H1 (cell line): ENCODE data around the gene DHRS3. TPM values are rescaled to one million over a fixed set of nuclear protein-coding genes. Genes with fewer than 3 reads are reported as not detected.
A peak's percentile ranks its signal among the peaks of the same experiment; 100 is the strongest.

Experiments used
- CTCF ChIA-PET: fragments of 300-600 bp; sonication (Branson Sonifier 250); formaldehyde crosslinking; loops from one replicate; lab custom pipeline; 2021; ENCODE audit not compliant: partially characterized antibody; lab: Charles Lee
- POLR2A ChIA-PET: fragments of 300-600 bp; sonication (Branson Sonifier 250); formaldehyde crosslinking; loops from one replicate; lab custom pipeline; 2021; ENCODE audit warnings: inconsistent platforms; ENCODE audit not compliant: partially characterized antibody; lab: Charles Lee
- DNase-seq, 2 experiments: peaks; one replicate each; pipeline versions ENCODE4 v3.0.0 to v3.0.0-alpha.2; 2010 to 2022; ENCODE audit warnings: low spot score in 2 of 2, low read depth in 1 of 2, mixed read lengths in 1 of 2
- FAIRE-seq: peaks from 2 replicates; lab custom pipeline; 2011; peaks lifted over from hg19 to GRCh38; lab: Jason Lieb, UNC
- H2AFZ ChIP-seq: 2 replicates; pipeline ENCODE4 v1.8.1; 2012; ENCODE audit warnings: low read length, inconsistent platforms
- H2AK5ac ChIP-seq: 2 replicates; pipeline ENCODE4 v1.6.1; 2013; ENCODE audit warnings: low read depth, low read length
- H2BK120ac ChIP-seq: replicated peaks from 2 replicates; pipeline ENCODE3; 2013; ENCODE audit warnings: low read depth, low read length, inconsistent platforms
- H2BK12ac ChIP-seq: 2 replicates; pipeline ENCODE4 v1.6.1; 2013; ENCODE audit warnings: low read depth, low read length
- H2BK15ac ChIP-seq: 2 replicates; pipeline ENCODE4 v1.6.1; 2013; ENCODE audit warnings: low read length
- H2BK20ac ChIP-seq: 2 replicates; pipeline ENCODE4 v1.6.1; 2013; ENCODE audit warnings: low read length
- H2BK5ac ChIP-seq: 2 replicates; pipeline ENCODE4 v1.6.1; 2013; ENCODE audit warnings: low read depth, low read length
- H3K14ac ChIP-seq: 2 replicates; pipeline ENCODE4 v1.6.1; 2013; ENCODE audit warnings: inconsistent platforms; ENCODE audit not compliant: insufficient read length
- H3K18ac ChIP-seq: 2 replicates; pipeline ENCODE4 v1.6.1; 2013; ENCODE audit warnings: low read length; ENCODE audit errors: extremely low read depth
- H3K23ac ChIP-seq: 2 replicates; pipeline ENCODE4 v1.6.1; 2013; ENCODE audit warnings: inconsistent platforms; ENCODE audit not compliant: insufficient read length
- H3K23me2 ChIP-seq: 2 replicates; pipeline ENCODE4 v1.6.1; 2013; ENCODE audit warnings: low read depth, low read length
- H3K27ac ChIP-seq: 2 replicates; pipeline ENCODE4 v1.6.1; 2011; ENCODE audit warnings: low read depth, low read length, inconsistent platforms
- H3K27me3 ChIP-seq, 4 experiments: replicated peaks in 1 of 4; 1 replicate in 1 of 4; 2 replicates in 3 of 4; pipeline versions ENCODE4 v1.6.1 to v1.8.1; 2011 to 2013; ENCODE audit warnings: low read length in 3 of 4, mild to moderate bottlenecking in 3 of 4, inconsistent platforms in 2 of 4, mixed read lengths in 2 of 4, moderate library complexity in 1 of 4; ENCODE audit not compliant: control insufficient read depth in 3 of 4, insufficient read depth in 3 of 4; ENCODE audit errors: extremely low read depth in 1 of 4
- H3K36me3 ChIP-seq, 4 experiments: 2 replicates each; pipeline versions ENCODE4 v1.6.1 to v1.8.1; 2011 to 2013; ENCODE audit warnings: mild to moderate bottlenecking in 4 of 4, low read length in 3 of 4, moderate library complexity in 2 of 4, control low read depth in 1 of 4, inconsistent platforms in 1 of 4; ENCODE audit not compliant: insufficient read depth in 4 of 4, control insufficient read depth in 2 of 4
- H3K4ac ChIP-seq: replicated peaks from 2 replicates; pipeline ENCODE3; 2013; ENCODE audit warnings: low read length, low read depth, mixed read lengths, inconsistent platforms; ENCODE audit not compliant: insufficient read length
- H3K4me1 ChIP-seq, 4 experiments: replicated peaks in 1 of 4; 1 replicate in 1 of 4; 2 replicates in 3 of 4; pipeline versions ENCODE4 v1.6.1 to v1.8.1; 2011 to 2013; ENCODE audit warnings: low read length in 3 of 4, inconsistent platforms in 2 of 4, mixed read lengths in 1 of 4; ENCODE audit not compliant: insufficient read depth in 4 of 4, control insufficient read depth in 3 of 4
- H3K4me2 ChIP-seq, 2 experiments: 2 replicates each; pipeline versions ENCODE4 v1.6.1 to v1.8.1; 2011 to 2013; ENCODE audit warnings: low read depth in 2 of 2, low read length in 2 of 2, control low read depth in 1 of 2, inconsistent platforms in 1 of 2, mild to moderate bottlenecking in 1 of 2; ENCODE audit not compliant: insufficient read depth in 1 of 2
- H3K4me3 ChIP-seq, 4 experiments: fragments of 200-600, 300-600 bp in 1 of 4; sonication (generic), shearing (Covaris generic), sonication (Bioruptor Twin) in 1 of 4; 2 replicates each; pipeline versions ENCODE4 v1.5.1 to v1.8.1; 2011 to 2016; ENCODE audit warnings: low read length in 4 of 4, low read depth in 3 of 4, control low read depth in 2 of 4, inconsistent platforms in 2 of 4, mild to moderate bottlenecking in 2 of 4, mixed read lengths in 1 of 4, moderate library complexity in 1 of 4; ENCODE audit not compliant: insufficient read depth in 2 of 4; ENCODE audit errors: extremely low read depth in 1 of 4
- H3K56ac ChIP-seq: replicated peaks from 2 replicates; pipeline ENCODE3; 2013; ENCODE audit warnings: low read depth, mild to moderate bottlenecking, mixed read lengths, low read length, inconsistent platforms; ENCODE audit not compliant: insufficient read length
- H3K79me1 ChIP-seq: 2 replicates; pipeline ENCODE4 v1.6.1; 2013; ENCODE audit warnings: low read depth, low read length, control low read depth
- H3K79me2 ChIP-seq, 2 experiments: 2 replicates each; pipeline versions ENCODE4 v1.6.1 to v1.8.1; 2012 to 2013; ENCODE audit warnings: low read length in 2 of 2, mild to moderate bottlenecking in 2 of 2, inconsistent platforms in 1 of 2; ENCODE audit not compliant: insufficient read depth in 2 of 2, control insufficient read depth in 1 of 2
- H3K9ac ChIP-seq, 4 experiments: replicated peaks in 1 of 4; 1 replicate in 1 of 4; 2 replicates in 3 of 4; pipeline versions ENCODE4 v1.6.1 to v1.8.1; 2011 to 2013; ENCODE audit warnings: low read depth in 3 of 4, low read length in 3 of 4, control low read depth in 2 of 4, mild to moderate bottlenecking in 2 of 4, moderate library complexity in 2 of 4, inconsistent platforms in 1 of 4; ENCODE audit errors: extremely low read depth in 1 of 4
- H3K9me3 ChIP-seq, 2 experiments: 2 replicates each; pipeline versions ENCODE4 v1.6.1 to v1.8.1; 2012 to 2013; ENCODE audit warnings: mild to moderate bottlenecking in 2 of 2, moderate library complexity in 2 of 2, control low read depth in 1 of 2, inconsistent platforms in 1 of 2, low read depth in 1 of 2, low read length in 1 of 2, mixed read lengths in 1 of 2; ENCODE audit not compliant: insufficient read depth in 2 of 2
- H4K20me1 ChIP-seq, 2 experiments: replicated peaks in 1 of 2; 2 replicates each; pipeline versions ENCODE3 to v1.8.1; 2011 to 2013; ENCODE audit warnings: inconsistent platforms in 2 of 2, low read length in 2 of 2, mild to moderate bottlenecking in 1 of 2; ENCODE audit not compliant: insufficient read depth in 2 of 2, control insufficient read depth in 1 of 2
- H4K5ac ChIP-seq: 2 replicates; pipeline ENCODE4 v1.6.1; 2013; ENCODE audit warnings: low read length, low read depth, mixed read lengths, inconsistent platforms; ENCODE audit not compliant: insufficient read length
- H4K8ac ChIP-seq: 2 replicates; pipeline ENCODE4 v1.8.0; 2013; ENCODE audit warnings: mild to moderate bottlenecking, moderate library complexity, low read length, inconsistent platforms; ENCODE audit not compliant: insufficient read depth; ENCODE audit errors: extremely low read depth
- H4K91ac ChIP-seq: replicated peaks from 2 replicates; pipeline ENCODE3; 2013; ENCODE audit warnings: low read length, mixed read lengths, inconsistent platforms; ENCODE audit not compliant: insufficient read length
- BCL11A ChIP-seq, 2 experiments: IDR thresholded peaks; one replicate each; pipeline ENCODE4 v1.6.1; 2011; ENCODE audit warnings: low read depth in 2 of 2, low read length in 2 of 2, mild to moderate bottlenecking in 2 of 2
- CTCF ChIP-seq, 3 experiments: IDR thresholded peaks; 1 replicate in 2 of 3; 2 replicates in 1 of 3; pipeline versions ENCODE4 v1.5.1 to v1.6.1; 2011; ENCODE audit warnings: low read length in 3 of 3, mild to moderate bottlenecking in 3 of 3, inconsistent platforms in 2 of 3, low read depth in 1 of 3, moderate library complexity in 1 of 3; ENCODE audit not compliant: insufficient read depth in 1 of 3; ENCODE audit errors: control extremely low read depth in 1 of 3
- HDAC2 ChIP-seq, 2 experiments: fragments of 300-600 bp in 1 of 2; sonication (generic) in 1 of 2; IDR thresholded peaks; 2 replicates each; pipeline ENCODE4 v1.6.1; 2011 to 2012; ENCODE audit warnings: low read depth in 2 of 2, low read length in 2 of 2, mild to moderate bottlenecking in 2 of 2, moderate library complexity in 2 of 2, borderline replicate concordance in 1 of 2, inconsistent platforms in 1 of 2
- KDM1A ChIP-seq: fragments of 200-600, 300-600 bp; sonication (generic); IDR thresholded peaks from 2 replicates; pipeline ENCODE4 v1.7.1; 2016; ENCODE audit warnings: mild to moderate bottlenecking, low read length, borderline replicate concordance
- RBBP5 ChIP-seq: IDR thresholded peaks from 2 replicates; pipeline ENCODE4 v1.7.1; 2012; ENCODE audit warnings: low read depth, mild to moderate bottlenecking, inconsistent platforms, low read length, moderate library complexity, borderline replicate concordance
- SUZ12 ChIP-seq: fragments of 200-600 bp; sonication (generic); IDR thresholded peaks from 2 replicates; pipeline ENCODE4 v1.6.1; 2012; ENCODE audit warnings: mild to moderate bottlenecking, inconsistent platforms, low read length, moderate library complexity, mixed read lengths
- TEAD4 ChIP-seq: IDR thresholded peaks from 2 replicates; pipeline ENCODE4 v1.6.1; 2012; ENCODE audit warnings: low read depth, low read length, inconsistent platforms, mixed read lengths
- YY1 ChIP-seq: IDR thresholded peaks from 2 replicates; pipeline ENCODE4 v1.6.1; 2011; ENCODE audit warnings: low read depth, mild to moderate bottlenecking, low read length
- WGBS, 2 experiments: shearing (Covaris generic) in 1 of 2; methylation state at CpG; one replicate each; pipeline versions ENCODE4 v1.1.6 to v1.1.7; 2013 to 2015; ENCODE audit warnings: low lambda C conversion rate in 2 of 2, mixed read lengths in 2 of 2, inconsistent platforms in 1 of 2, low coverage in 1 of 2, missing lambda C conversion rate in 1 of 2; ENCODE audit not compliant: insufficient replicate concordance in 2 of 2, insufficient coverage in 1 of 2, insufficient read length in 1 of 2; ENCODE audit errors: extremely low coverage in 1 of 2, missing lambda C conversion rate in 1 of 2; 5-methylcytosine and 5-hydroxymethylcytosine counted together
- polyA plus RNA-seq, 7 experiments: library from polyadenylated mRNA; depleted of rRNA in 3 of 7; stranded (reverse) in 5 of 7; unstranded in 2 of 7; fragments of >200 nt in 5 of 7; fragments of 200-250 nt in 2 of 7; gene quantifications; 1 replicate in 5 of 7; 2 replicates in 1 of 7; 4 replicates in 1 of 7; pipeline versions ENCODE4 v1.2.1 to v1.2.3, GENCODE V29; 2011 to 2013; ENCODE audit warnings: missing spikeins in 2 of 7, mixed read lengths in 2 of 7
- total RNA-seq: library from RNA; stranded (reverse); fragmentation: NEBNext Ultra II Directional; extraction: Animal tissue kit (Norgen Biotek cat#: 25700); gene quantifications from 2 replicates; pipeline ENCODE4 v1.2.1, GENCODE V29; 2021

The DHRS3 gene
- total and polyA plus RNA-seq, 2 of the 8 experiments (the other 6 are each of a cell fraction or from before 2014, with no cell fraction given), result 32.5 to 36.4 TPM

DNA sequence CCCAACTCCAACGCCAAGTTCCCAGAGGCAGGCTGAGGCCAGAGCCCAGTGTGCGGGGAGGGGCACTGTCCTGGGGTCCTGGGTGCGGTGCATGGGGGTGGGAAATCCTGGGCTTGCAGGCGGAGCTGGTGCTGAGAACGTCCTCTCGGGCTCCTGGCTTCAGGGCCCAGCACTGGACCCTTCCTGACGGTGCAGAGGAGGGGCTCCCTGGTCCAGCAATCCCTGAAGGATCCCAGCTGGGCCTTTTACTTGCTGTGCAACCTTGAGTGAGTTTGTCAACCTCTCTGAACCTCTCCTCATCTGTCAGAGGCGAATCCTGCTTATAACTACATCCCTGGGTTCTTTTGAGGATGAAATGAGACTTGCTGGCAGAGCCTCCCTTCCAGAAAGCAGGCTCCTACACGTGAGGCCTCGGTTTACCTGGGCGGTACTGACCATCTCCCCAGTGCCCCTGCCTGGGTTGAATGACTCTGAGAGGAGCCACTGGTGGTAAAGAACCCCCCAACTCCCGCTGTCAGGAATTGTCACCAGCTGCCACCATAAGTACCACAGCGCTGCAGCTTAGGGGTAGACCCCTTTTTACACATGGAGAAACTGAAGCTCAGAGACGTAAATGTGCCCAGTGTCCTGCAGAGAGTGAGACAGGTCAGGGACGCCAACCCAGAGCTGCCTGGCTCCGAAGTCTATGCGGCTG is 77.3 kb downstream of the DHRS3 start:
- ChIA-PET CTCF (interaction anchor here (0.7 to 1.6 kb wide), 8 partner anchors 23 to 265 kb away, joined by 3 to 5 read pairs (median 3); no protein-coding TSS in a partner anchor), POLR2A (interaction anchor here (0.8 to 2.1 kb wide), 7 partner anchors 10 to 79 kb away, joined by 3 to 9 read pairs (median 3); partner anchors contain the start of gene DHRS3)
- Histone ChIP-seq H3K4ac (no peak overlapping the region), H2AK5ac (no peak overlapping the region), H3K14ac (no peak overlapping the region), H4K91ac (no peak overlapping the region), H4K20me1 (no peaks in the 10 kb centered on the region), H2BK15ac (no peak overlapping the region; the same call in 1 of the 2 replicates), H2BK5ac (peak overlapping the region; percentile 54; the same call in 1 of the 2 replicates), H3K79me2 (no peaks in the 10 kb centered on the region), H4K5ac (no peak overlapping the region), H3K18ac (no peak overlapping the region; the same call in 1 of the 2 replicates), H2BK20ac (no peak overlapping the region), H3K36me3 (no peaks in the 10 kb centered on the region), H3K4me3 (peak overlapping the region in 3 of 4 experiments; percentile 25 to 50 (median 38); a peak in 4 of 8 replicates), H3K23ac (no peak overlapping the region), H3K9me3 (no peaks in the 10 kb centered on the region), H3K9ac (no peak overlapping the region), H3K4me2 (peak overlapping the region; percentile 43 to 63; a peak in 3 of 4 replicates), H2BK120ac (peak overlapping the region; percentile 7), H3K79me1 (no peaks in the 10 kb centered on the region), H4K8ac (peak overlapping the region; percentile 79), H3K27ac (no peak overlapping the region), H3K23me2 (peaks cover 4% of the 10 kb centered on the region; the same call in 1 of the 2 replicates)
- FAIRE-seq, result no peak
- 64% methylated on average over 17 of the region's 17 CpGs; no CpG with 5 or more reads in 1 of the 2 experiments for whole genome bisulfite sequencing, 2 experiments
- no peak for TF ChIP-seq SUZ12
- peak; percentile 98 for TF ChIP-seq KDM1A
- TF ChIP-seq HDAC2 (IDR thresholded peaks at IDR 0.05; ENCODE audit: borderline replicate concordance in 1 of 2, low read depth in 2 of 2, low read length in 2 of 2), result no peak; a peak in 1 of 4 replicates
- no peak for TF ChIP-seq CTCF (IDR thresholded peaks at IDR 0.05; ENCODE audit: control extremely low read depth in 1 of 3, insufficient read depth in 1 of 3, low read depth in 1 of 3, low read length in 3 of 3)
- TF ChIP-seq YY1, result no peak
- 0 out of 2 replicates have a peak, but pooled peaks have one; percentile 7 for TF ChIP-seq RBBP5
- no peak for TF ChIP-seq TEAD4
- TF ChIP-seq BCL11A (IDR thresholded peaks at IDR 0.05; ENCODE audit: low read depth in 2 of 2, low read length in 2 of 2), result no peak
- TF ChIP-seq, all 59 proteins: peak for 2
- no peak overlapping the region for H2AFZ ChIP-seq
- H3K4me1 ChIP-seq, result peaks cover 0 to 18% (median 10%) of the 10 kb centered on the region in 4 experiments; a peak in 6 of 7 replicates
- no peak overlapping the region for H3K56ac ChIP-seq
- peaks cover 0 to 5% (median 0%) of the 10 kb centered on the region in 4 experiments; a peak in 1 of 7 replicates for H3K27me3 ChIP-seq
- DNase-seq, result no peak
- peak overlapping the region; percentile 87; the same call in 1 of the 2 replicates for H2BK12ac ChIP-seq
